Activated naive CD8-positive, alpha-beta T cell treated with anti-CD3 and anti-CD28 coated beads, Interleukin-2, amount 50 U/mL, for 24 hours (primary cell): ENCODE measurements around the gene CELA3B.
"Not testable (repeated sequence)": the region's sequence is repeated elsewhere in the genome, so short reads cannot be mapped to it uniquely, and the experiment has no call there.

Experiments
- ATAC-seq: fragments of 150-1000 bp; cut with Tn5 transposase; one replicate; pipeline ENCODE4 v1.10.0; 2021
- DNase-seq: peaks from one replicate; pipeline ENCODE4 v3.0.0; 2021
- H3K27ac Mint-ChIP-seq: one replicate; pipeline ENCODE4 v1.8.0; 2021; ENCODE audit warnings: mild to moderate bottlenecking, mixed read lengths
- H3K27me3 Mint-ChIP-seq: one replicate; pipeline ENCODE4 v1.8.0; 2021; ENCODE audit warnings: mixed read lengths
- H3K36me3 Mint-ChIP-seq: one replicate; pipeline ENCODE4 v1.8.0; 2021; ENCODE audit warnings: low read depth, mixed read lengths
- H3K4me1 Mint-ChIP-seq: one replicate; pipeline ENCODE4 v1.8.0; 2021; ENCODE audit warnings: mixed read lengths
- H3K4me3 Mint-ChIP-seq: one replicate; pipeline ENCODE4 v1.8.0; 2021; ENCODE audit warnings: mild to moderate bottlenecking, moderate library complexity, mixed read lengths
- H3K9me3 Mint-ChIP-seq: one replicate; pipeline ENCODE4 v1.8.0; 2021; ENCODE audit warnings: mixed read lengths

CELA3B gene

DNA sequence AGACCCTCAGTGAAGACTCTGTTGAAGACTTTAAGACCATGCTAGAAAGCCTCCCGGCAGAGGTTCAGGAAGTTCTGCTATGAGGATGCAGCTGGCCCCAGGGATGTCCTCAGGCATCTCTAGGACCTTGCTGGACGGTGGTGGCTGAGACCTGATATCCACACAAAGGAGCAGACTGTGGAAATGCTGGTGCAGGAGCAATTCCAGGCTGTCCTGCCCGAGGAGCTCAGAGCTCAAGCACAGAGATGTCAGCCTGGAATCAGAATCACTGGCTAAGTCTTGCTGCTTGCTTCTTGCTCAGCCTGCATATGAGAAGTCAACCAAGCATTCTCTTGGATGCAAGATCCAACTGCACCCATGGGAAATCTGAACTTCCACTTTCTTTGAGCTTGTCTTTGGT, 53.7 kb downstream of the CELA3B start:
- Mint-ChIP-seq H3K27me3 (no peaks in the 10 kb centered on the region), H3K27ac (no peak overlapping the region), H3K4me1 (peaks cover 57% of the 10 kb centered on the region), H3K4me3 (no peak overlapping the region), H3K9me3 (no peaks in the 10 kb centered on the region), H3K36me3 (peaks cover 1% of the 10 kb centered on the region)
- ATAC-seq (no peak), DNase-seq (no peak)

GRCh38 chr1:22031214-22031962, 54.6 kb downstream of the CELA3B start:
- H3K36me3 Mint-ChIP-seq, result peaks cover 1% of the 10 kb centered on the region
- ATAC-seq (peak; percentile 48), DNase-seq (no peak)
- H3K27ac Mint-ChIP-seq, result peak overlapping the region; percentile 48
- H3K9me3 Mint-ChIP-seq, result no peaks in the 10 kb centered on the region
- peaks cover 49% of the 10 kb centered on the region for H3K4me1 Mint-ChIP-seq
- H3K27me3 Mint-ChIP-seq, result no peaks in the 10 kb centered on the region
- peak overlapping the region; percentile 24 for H3K4me3 Mint-ChIP-seq

DNA sequence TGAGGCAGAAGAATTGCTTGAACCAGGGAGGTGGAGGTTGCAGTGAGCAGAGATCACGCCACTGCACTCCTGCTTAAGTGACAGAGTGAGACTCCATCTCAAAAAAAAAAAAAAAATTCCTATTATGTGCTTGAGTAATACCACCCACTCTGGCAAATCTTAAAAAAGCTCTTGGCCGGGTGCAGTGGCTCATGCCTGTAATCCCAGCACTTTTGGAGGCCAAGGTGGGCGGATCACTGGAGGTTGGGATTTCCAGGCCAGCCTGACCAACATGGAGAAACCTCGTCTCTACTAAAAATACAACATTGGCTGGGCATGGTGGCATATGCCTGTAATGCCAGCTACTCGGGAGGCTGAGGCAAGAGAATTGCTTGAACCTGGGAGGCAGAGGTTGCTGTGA, 58.0 kb downstream of the CELA3B start:
- ATAC-seq, H3K27me3 Mint-ChIP-seq, H3K36me3 Mint-ChIP-seq, H3K27ac Mint-ChIP-seq, H3K4me3 Mint-ChIP-seq, H3K9me3 Mint-ChIP-seq, DNase-seq: not testable (repeated sequence)
- H3K4me1 Mint-ChIP-seq, result peaks cover 53% of the 10 kb centered on the region

- H3K4me3 Mint-ChIP-seq, result no peak overlapping the region
- ATAC-seq (no peak), DNase-seq (no peak)
- H3K27ac Mint-ChIP-seq, result peak overlapping the region; percentile 37
- no peaks in the 10 kb centered on the region for H3K36me3 Mint-ChIP-seq
- H3K9me3 Mint-ChIP-seq, result no peaks in the 10 kb centered on the region
- H3K27me3 Mint-ChIP-seq, result no peaks in the 10 kb centered on the region
- peaks cover 52% of the 10 kb centered on the region for H3K4me1 Mint-ChIP-seq
Observed at GRCh38 chr1:22037520-22037919, 60.7 kb downstream of the CELA3B start.

DNA sequence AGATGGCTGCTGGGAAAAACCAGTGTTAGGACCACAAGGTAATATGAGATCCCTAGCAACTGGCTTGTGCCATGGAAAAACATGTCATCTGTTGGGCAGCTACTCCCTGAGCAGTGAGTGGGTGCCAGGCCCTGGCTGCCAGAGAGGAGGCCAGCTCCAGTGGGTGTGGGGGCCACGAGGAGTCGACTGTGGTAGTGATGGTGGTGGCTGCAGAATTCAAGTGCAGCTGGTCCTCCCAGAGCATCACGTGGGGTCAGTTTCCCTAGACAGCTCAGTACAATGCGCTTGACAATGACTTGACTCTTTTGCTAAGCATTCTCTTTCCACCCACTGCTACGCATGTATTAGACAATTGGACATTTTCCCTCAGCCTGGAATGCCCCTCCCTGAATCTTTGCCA, 61.2 kb downstream of the CELA3B start:
- H3K27me3 Mint-ChIP-seq, result no peaks in the 10 kb centered on the region
- H3K4me1 Mint-ChIP-seq, result peaks cover 52% of the 10 kb centered on the region
- DNase-seq (no peak), ATAC-seq (no peak)
- peak overlapping the region; percentile 96 for H3K27ac Mint-ChIP-seq
- H3K9me3 Mint-ChIP-seq, result no peaks in the 10 kb centered on the region
- no peaks in the 10 kb centered on the region for H3K36me3 Mint-ChIP-seq
- no peak overlapping the region for H3K4me3 Mint-ChIP-seq
